ENCODE data around the gene TEX13A.

DNA sequence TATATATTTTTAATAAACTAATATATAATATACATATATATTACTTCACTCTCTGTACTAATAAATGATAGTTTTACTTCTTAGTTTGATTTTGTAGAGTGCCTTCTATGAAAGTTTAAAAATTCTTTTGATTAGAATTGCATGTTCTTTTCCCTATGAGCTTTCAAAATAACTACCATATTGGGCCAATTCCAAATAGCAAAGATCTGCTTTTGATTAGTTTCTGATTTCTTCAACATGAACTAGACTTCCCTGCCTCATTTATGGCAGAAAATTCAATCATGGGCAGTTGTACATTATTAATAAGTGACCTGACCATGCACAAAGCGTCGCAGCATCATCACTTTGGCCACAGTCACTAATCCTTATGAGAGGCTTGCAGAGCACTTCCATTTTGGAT is 48.9 kb upstream of the TEX13A start:
- TF ChIP-seq, protein P1, sequence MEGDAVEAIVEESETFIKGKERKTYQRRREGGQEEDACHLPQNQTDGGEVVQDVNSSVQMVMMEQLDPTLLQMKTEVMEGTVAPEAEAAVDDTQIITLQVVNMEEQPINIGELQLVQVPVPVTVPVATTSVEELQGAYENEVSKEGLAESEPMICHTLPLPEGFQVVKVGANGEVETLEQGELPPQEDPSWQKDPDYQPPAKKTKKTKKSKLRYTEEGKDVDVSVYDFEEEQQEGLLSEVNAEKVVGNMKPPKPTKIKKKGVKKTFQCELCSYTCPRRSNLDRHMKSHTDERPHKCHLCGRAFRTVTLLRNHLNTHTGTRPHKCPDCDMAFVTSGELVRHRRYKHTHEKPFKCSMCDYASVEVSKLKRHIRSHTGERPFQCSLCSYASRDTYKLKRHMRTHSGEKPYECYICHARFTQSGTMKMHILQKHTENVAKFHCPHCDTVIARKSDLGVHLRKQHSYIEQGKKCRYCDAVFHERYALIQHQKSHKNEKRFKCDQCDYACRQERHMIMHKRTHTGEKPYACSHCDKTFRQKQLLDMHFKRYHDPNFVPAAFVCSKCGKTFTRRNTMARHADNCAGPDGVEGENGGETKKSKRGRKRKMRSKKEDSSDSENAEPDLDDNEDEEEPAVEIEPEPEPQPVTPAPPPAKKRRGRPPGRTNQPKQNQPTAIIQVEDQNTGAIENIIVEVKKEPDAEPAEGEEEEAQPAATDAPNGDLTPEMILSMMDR (IDR thresholded peaks at IDR 0.05), result no peak
- TF ChIP-seq POLR2A (IDR thresholded peaks at IDR 0.05), result no peak
